Stimulated activated memory B cell treated with anti-CD40 and anti-IgM and Interleukin-4, amounts not matched to agents 10 μg/mL and 1 μg/mL and 100 μg/mL, for 72 hours (primary cell): ENCODE measurements around the gene NFX1.
A peak's percentile ranks its signal among the peaks of the same experiment; 100 is the strongest.

Experiments used
- ATAC-seq: fragments of 150-1000 bp; cut with Tn5 transposase; 2 replicates; pipeline ENCODE4 v1.10.0; 2021
- H3K27ac Mint-ChIP-seq: one replicate; pipeline ENCODE4 v1.8.0; 2022; ENCODE audit warnings: mild to moderate bottlenecking, mixed read lengths
- H3K27me3 Mint-ChIP-seq: one replicate; pipeline ENCODE4 v1.8.0; 2022; ENCODE audit warnings: mixed read lengths
- H3K36me3 Mint-ChIP-seq: one replicate; pipeline ENCODE4 v1.8.0; 2022; ENCODE audit warnings: mixed read lengths
- H3K4me1 Mint-ChIP-seq: one replicate; pipeline ENCODE4 v1.8.0; 2022; ENCODE audit warnings: mixed read lengths
- H3K4me3 Mint-ChIP-seq: one replicate; pipeline ENCODE4 v1.8.0; 2022; ENCODE audit warnings: mild to moderate bottlenecking, moderate library complexity, mixed read lengths
- H3K9me3 Mint-ChIP-seq: one replicate; pipeline ENCODE4 v1.8.0; 2022; ENCODE audit warnings: mixed read lengths

The NFX1 gene

DNA sequence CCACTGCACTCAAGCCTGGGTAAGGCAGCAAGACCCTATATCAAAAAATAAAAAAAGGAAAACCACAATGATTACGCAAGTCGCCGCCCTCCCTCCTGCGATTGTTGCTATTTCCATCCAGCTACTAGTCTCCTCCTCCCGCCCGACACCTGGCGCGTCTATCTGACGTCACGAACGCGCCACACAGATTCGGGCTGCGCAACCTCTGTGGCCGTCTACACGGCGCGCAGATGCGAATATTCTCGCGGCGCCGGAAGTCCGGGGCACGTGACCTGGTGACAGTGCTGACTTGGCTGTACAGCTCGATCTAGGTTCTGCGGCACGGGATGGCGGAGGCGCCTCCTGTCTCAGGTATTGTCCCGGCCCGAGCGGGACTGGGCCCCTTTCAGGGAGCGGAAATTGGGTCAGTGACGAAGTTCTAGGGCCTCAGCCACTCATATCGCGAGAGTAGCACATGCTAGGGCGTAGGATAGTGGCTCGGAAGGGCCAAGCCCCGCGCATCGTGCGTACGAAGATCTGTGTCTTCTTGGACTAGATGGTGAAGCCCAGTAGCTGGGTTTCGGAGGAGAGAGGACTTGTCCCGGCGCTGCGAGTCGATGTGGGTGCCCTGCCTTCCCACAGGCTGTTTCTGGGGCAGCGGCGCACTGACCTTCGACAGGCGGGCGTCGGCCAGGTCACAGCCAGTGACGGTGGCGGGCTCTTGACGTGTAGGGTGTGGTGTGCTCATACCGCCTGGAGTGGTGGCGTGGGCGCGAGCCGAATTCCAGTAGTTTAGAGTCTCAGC is at the start of gene NFX1:
NFX1 (plus strand) TSS at position 270 of the 784 bp plus-strand sequence; CDS start at position 327, 57 bp downstream.
- H3K27me3 Mint-ChIP-seq, result no peaks in the 10 kb centered on the region
- H3K4me1 Mint-ChIP-seq, result peaks cover 39% of the 10 kb centered on the region
- peak within 1 kb of the TSS; percentile 98 for H3K27ac Mint-ChIP-seq
- no peaks in the 10 kb centered on the region for H3K9me3 Mint-ChIP-seq
- peak within 1 kb of the TSS; percentile 92 for H3K4me3 Mint-ChIP-seq
- peaks cover 29% of the 10 kb centered on the region for H3K36me3 Mint-ChIP-seq
- ATAC-seq, result peak; percentile 96

DNA sequence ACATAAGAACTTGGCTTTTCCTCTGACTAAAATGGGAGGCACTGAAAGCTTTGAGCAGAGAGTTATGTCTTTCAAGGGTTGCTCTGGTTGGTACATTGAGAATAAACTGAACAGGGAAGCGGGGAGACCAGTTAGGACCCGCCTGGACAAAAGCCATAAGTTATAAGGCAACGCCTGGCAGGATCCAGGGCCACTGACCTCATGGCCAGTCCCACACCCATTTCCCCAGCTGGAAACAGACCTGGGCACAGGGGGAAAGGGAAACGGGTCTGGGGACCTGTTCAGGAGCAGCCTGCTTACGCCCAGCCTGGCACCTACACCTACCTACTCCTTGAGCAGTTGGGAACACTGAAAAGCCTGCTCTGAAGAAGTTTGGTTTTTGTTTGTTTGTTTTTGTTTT is 49.0 kb upstream of the NFX1 start:
- H3K9me3 Mint-ChIP-seq, result no peaks in the 10 kb centered on the region
- no peak overlapping the region for H3K27ac Mint-ChIP-seq
- no peak overlapping the region for H3K4me3 Mint-ChIP-seq
- peaks cover 2% of the 10 kb centered on the region for H3K27me3 Mint-ChIP-seq
- no peaks in the 10 kb centered on the region for H3K36me3 Mint-ChIP-seq
- no peak for ATAC-seq
- no peaks in the 10 kb centered on the region for H3K4me1 Mint-ChIP-seq

DNA sequence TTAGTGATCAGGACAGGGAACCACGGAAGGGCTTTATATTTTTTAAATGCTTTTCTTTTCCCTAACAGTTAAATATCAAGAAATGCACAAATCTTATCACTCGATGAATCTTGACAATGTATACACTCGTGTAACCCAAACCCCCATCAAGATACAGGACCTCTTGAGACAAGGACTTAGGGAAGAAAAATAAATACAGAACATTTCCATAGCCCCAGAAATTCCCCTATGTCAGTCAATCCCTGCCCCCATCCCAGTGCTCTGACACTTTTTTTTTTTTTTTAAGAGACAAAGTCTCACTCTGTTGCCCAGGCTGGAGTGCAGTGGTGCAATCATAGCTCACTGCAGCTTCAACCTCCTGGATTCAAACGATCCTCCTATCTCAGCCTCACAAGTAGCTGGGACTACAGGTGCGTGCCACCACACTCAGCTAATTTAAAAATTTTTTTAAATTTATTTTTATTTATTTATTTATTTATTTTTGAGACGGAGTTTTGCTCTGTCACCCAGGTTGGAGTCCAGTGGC is 47.6 kb upstream of the NFX1 start:
- Mint-ChIP-seq H3K4me1 (no peaks in the 10 kb centered on the region), H3K36me3 (peaks cover 6% of the 10 kb centered on the region), H3K4me3 (no peak overlapping the region), H3K27me3 (no peaks in the 10 kb centered on the region), H3K27ac (no peak overlapping the region), H3K9me3 (no peaks in the 10 kb centered on the region)
- ATAC-seq, result no peak

DNA sequence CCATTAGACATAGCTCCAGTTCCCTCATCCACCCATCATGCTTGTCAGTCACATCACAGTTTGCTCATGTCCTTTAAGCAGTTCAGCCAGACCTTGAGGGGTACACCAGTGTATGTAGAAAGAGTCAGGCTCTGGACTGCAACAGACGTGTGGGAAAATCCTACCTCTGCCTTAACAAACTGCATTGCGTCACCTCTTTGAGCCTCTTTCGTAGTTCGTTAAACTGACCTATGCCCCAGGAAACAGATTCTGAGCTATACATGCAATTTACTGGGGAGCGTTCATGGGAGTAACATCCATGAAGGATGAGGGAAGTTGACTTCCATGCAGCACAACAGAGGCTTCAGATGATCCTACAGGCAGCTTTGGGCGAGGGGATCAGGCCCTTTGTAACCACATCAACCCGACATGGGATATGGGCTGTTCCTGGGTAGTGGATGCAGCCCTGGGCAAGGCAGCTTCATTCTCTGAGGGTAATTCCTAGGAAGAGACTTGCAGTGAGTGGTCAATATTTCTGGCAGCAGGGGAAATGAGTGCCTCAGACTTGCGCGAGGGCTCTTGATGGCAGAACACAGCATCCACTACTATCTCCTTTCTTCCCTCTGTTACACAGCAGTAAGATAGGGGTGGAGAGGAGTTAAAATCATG is 46.1 kb upstream of the NFX1 start:
- no peak for ATAC-seq
- Mint-ChIP-seq H3K27ac (no peak overlapping the region), H3K36me3 (peaks cover 10% of the 10 kb centered on the region), H3K4me3 (no peak overlapping the region), H3K27me3 (no peaks in the 10 kb centered on the region), H3K4me1 (peaks cover 2% of the 10 kb centered on the region), H3K9me3 (no peaks in the 10 kb centered on the region)

DNA sequence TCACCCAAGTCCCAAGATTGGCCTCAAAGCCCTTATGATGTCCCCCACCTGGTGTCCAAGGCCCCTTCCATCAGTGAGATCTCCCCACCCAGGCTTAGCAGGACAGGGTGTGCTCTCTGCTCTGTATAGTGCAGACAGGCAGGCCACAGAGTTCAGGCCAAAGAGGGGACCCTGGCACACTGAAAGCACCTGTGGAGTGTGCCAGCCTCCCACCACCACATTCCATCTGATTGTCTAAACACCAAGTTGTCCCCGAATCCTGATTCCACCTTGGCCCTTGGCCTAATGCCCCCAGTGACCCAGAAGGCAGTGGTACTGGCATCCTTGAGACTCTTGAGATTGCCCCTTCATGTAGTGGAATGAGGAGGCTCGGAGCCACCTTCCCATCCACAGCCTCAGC is 45.0 kb upstream of the NFX1 start:
- no peak overlapping the region for H3K27ac Mint-ChIP-seq
- H3K27me3 Mint-ChIP-seq, result no peaks in the 10 kb centered on the region
- H3K9me3 Mint-ChIP-seq, result no peaks in the 10 kb centered on the region
- H3K36me3 Mint-ChIP-seq, result peaks cover 10% of the 10 kb centered on the region
- ATAC-seq, result no peak
- no peak overlapping the region for H3K4me3 Mint-ChIP-seq
- peaks cover 12% of the 10 kb centered on the region for H3K4me1 Mint-ChIP-seq

DNA sequence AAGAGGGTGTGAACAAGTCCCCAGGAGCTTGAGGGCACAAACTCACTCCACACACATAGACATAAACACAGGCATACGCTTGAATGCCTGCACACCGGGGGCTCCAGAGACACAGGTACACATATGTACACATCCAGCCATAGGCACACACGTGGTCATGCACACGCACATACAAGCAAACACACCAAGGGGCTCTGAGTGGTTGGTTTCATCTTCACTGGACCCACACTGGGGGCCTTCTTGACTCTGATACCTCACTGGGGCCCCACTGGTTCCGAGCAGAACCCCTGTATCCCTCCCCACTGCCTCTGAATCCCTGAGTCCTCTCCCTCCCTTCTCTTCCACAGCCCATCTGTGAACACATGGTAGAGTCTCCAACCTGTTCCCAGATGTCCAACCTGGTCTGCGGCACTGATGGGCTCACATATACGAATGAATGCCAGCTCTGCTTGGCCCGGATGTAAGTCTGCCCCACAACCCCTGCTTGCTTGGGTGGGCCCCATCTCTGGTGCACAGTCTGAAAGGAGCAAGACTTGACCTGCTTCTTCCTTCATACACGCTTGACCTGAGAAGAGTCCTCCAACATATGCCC is 44.0 kb upstream of the NFX1 start:
- Mint-ChIP-seq H3K27ac (no peak overlapping the region), H3K9me3 (no peaks in the 10 kb centered on the region), H3K36me3 (peaks cover 18% of the 10 kb centered on the region), H3K4me1 (peaks cover 17% of the 10 kb centered on the region), H3K27me3 (no peaks in the 10 kb centered on the region), H3K4me3 (no peak overlapping the region)
- no peak for ATAC-seq

DNA sequence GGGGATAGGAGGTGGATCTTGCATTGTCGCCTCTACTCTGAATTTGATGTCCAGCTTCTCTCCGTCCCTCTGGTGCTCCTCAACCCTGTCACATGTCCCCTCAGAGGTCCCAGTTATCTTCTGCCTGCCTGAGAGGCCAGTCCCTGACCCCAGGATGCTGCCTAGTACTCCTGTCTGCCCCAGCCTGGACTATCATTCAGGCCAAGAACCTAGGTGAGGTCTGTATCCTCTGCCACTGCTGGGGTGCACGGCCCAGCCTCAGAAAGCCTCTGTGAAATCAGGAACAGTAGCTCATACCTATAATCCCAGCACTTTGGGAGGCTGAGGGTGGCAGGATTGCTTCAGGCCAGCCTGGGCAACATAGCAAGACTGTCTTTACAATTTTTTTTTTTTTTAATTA is 41.7 kb upstream of the NFX1 start:
- peaks cover 17% of the 10 kb centered on the region for H3K4me1 Mint-ChIP-seq
- peaks cover 29% of the 10 kb centered on the region for H3K36me3 Mint-ChIP-seq
- H3K9me3 Mint-ChIP-seq, result no peaks in the 10 kb centered on the region
- no peaks in the 10 kb centered on the region for H3K27me3 Mint-ChIP-seq
- ATAC-seq, result no peak
- H3K4me3 Mint-ChIP-seq, result no peak overlapping the region
- H3K27ac Mint-ChIP-seq, result no peak overlapping the region

DNA sequence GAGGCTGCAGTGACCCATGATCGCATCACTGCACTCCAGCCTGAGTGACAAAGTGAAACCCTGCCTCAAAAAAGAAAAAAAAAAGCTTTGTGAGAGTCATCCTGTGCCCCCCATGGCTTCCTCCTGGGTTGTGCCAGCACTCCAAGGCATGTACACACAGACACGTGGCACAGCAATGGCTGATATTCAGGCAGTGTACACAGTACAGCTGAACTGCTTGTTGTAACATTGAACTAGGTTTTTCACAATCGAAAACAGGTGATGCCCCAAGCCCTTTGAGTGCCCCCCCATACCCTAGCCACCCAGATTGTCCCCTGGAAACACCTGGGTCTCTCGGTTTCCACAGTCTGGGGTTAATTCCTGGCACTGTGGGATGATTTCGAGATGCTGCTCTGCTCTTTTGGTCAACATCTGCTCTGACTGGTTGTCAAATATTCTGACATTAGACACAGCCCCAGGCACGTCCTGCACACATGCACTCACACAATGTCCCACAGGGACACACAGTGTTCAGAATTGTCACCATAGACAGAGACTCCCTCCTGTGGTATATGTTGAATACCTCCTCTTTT is 41.1 kb upstream of the NFX1 start:
- Mint-ChIP-seq H3K9me3 (no peaks in the 10 kb centered on the region), H3K4me3 (no peak overlapping the region), H3K27me3 (no peaks in the 10 kb centered on the region), H3K4me1 (peaks cover 17% of the 10 kb centered on the region), H3K27ac (peak overlapping the region; percentile 28), H3K36me3 (peaks cover 29% of the 10 kb centered on the region)
- peak; percentile 58 for ATAC-seq

DNA sequence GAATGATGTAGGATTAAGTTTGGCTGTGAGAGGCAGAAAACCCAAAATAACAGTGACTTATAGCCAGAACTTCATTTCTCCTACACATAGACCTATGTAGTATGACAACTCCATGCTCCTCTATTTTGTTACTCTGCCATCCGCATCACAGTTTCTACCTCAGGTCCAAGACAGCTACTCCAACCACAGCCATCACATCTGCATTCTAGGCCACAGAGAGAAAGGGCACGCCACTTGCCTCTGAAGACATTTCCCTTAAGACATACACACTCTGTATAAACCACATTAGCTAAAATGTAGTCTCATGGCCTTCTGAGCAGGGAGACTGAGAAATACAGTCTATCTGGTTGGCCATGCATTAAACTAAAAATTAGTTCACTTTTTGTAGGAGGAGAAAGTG is 40.3 kb upstream of the NFX1 start:
- peak overlapping the region; percentile 28 for H3K27ac Mint-ChIP-seq
- peak; percentile 31 for ATAC-seq
- H3K4me3 Mint-ChIP-seq, result no peak overlapping the region
- no peaks in the 10 kb centered on the region for H3K9me3 Mint-ChIP-seq
- no peaks in the 10 kb centered on the region for H3K27me3 Mint-ChIP-seq
- peaks cover 38% of the 10 kb centered on the region for H3K36me3 Mint-ChIP-seq
- H3K4me1 Mint-ChIP-seq, result peaks cover 17% of the 10 kb centered on the region

DNA sequence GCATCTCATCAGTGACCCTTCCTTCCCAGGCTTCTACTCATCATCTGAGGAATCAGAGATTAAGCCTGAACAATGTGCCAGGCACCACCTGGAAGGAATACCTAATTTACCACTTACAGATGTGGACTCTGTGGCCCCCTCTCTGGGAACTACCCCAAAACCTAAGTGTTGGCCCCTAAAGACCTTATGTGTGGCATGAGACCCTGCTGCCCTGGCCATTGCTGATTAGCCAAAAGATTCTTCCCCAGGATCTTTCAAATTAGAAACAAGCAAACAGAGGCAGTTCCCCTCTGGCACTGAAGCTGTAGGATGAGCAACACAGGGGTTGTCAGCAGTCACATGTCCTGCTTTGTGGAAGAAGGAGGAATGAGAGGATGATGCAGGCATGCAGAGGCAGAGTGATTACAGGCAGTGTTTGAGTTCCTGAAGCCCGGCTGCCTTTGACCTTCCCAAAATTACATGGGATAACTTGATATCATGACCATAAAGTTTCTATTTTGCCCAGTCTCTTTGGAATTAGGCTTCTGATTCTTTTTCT is 39.8 kb upstream of the NFX1 start:
- peak overlapping the region; percentile 28 for H3K27ac Mint-ChIP-seq

DNA sequence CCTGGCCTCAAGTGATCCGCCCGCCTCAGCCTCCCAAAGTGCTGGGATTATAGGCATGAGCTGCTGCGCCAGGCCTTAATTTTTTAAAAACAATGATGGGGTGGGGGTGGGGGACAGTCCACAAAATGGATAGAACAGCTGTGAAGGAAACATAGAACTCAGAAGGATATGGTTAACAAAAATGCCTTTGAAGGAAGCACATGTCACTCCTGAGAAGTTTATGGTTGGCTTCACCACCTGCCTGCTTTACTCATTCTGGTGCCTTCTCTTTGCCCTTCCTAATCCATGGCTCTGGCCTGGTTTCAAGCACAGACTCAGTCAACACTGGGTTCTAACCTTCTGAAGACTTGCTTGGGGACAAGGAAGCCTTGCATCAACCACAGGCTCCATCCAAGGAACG is 36.1 kb upstream of the NFX1 start:
- Mint-ChIP-seq H3K4me1 (peaks cover 15% of the 10 kb centered on the region), H3K9me3 (no peaks in the 10 kb centered on the region), H3K4me3 (no peak overlapping the region), H3K36me3 (peaks cover 52% of the 10 kb centered on the region), H3K27me3 (no peaks in the 10 kb centered on the region), H3K27ac (no peak overlapping the region)
- ATAC-seq, result no peak

More for the DNA sequence above, 39.8 kb upstream of the NFX1 start:
- no peak overlapping the region for H3K4me3 Mint-ChIP-seq
- no peaks in the 10 kb centered on the region for H3K27me3 Mint-ChIP-seq
- no peak for ATAC-seq
- no peaks in the 10 kb centered on the region for H3K9me3 Mint-ChIP-seq
- H3K4me1 Mint-ChIP-seq, result peaks cover 17% of the 10 kb centered on the region
- peaks cover 40% of the 10 kb centered on the region for H3K36me3 Mint-ChIP-seq

DNA sequence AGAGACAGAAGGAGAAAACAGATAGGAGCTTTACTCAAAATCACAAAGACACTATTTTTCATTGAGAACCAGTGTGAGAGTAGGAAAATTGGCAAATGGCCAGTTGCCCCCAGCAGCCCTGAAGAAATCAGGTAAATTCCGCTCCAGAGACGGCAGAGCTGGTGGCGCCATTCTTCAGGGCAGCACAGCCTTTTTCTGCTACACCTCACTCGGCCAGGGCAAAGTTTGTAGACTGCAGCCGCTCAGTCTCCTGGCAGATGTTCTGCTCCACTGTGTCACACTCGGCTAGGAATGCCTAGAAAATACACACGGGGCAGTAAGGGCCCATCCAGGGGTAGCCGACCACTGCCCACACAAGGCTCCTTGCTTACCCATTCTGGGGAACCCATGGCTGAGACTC is 35.3 kb upstream of the NFX1 start:
- peaks cover 58% of the 10 kb centered on the region for H3K36me3 Mint-ChIP-seq
- no peak for ATAC-seq
- H3K9me3 Mint-ChIP-seq, result no peaks in the 10 kb centered on the region
- no peak overlapping the region for H3K4me3 Mint-ChIP-seq
- peaks cover 7% of the 10 kb centered on the region for H3K4me1 Mint-ChIP-seq
- no peak overlapping the region for H3K27ac Mint-ChIP-seq
- H3K27me3 Mint-ChIP-seq, result no peaks in the 10 kb centered on the region

DNA sequence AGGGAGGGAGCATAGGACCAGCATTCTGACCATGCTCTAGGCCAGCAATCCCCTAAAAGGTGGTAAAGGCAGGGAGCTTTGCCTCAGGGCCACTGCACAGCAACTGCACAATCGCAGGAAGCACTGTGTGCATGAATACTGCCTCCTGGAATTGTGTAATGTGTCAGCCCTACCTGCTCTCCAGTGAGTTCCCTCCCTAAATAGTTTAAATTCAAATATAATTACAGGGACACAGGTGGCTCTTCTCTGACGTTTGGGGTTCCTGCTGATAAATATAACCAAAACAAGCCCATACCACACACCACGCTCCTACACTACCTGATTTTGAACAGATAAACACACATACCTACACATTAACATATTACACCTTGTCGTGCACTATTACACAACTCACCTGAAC is 34.8 kb upstream of the NFX1 start:
- Mint-ChIP-seq H3K4me3 (no peak overlapping the region), H3K9me3 (no peaks in the 10 kb centered on the region), H3K27me3 (no peaks in the 10 kb centered on the region), H3K27ac (no peak overlapping the region), H3K36me3 (peaks cover 63% of the 10 kb centered on the region), H3K4me1 (peaks cover 4% of the 10 kb centered on the region)
- no peak for ATAC-seq

DNA sequence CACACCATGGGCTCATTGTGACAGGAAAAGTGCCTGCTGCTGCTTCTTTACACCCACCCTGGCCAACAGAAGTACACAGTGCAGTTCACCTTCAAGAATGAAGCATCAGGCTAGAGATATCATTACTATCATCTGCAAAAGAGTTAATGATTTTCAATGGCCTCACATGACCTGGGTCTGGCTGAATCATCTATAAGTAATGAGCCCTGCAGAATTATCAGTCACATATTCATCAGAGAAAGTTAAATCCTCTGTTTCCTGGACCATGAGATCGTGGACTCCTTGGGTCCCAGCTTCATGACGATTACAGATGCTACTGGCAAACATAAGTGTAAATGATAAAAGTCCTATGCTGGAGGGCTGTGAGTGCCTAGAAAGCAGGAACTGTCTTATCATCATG is 34.1 kb upstream of the NFX1 start:
- no peaks in the 10 kb centered on the region for H3K27me3 Mint-ChIP-seq
- peaks cover 61% of the 10 kb centered on the region for H3K36me3 Mint-ChIP-seq
- no peaks in the 10 kb centered on the region for H3K9me3 Mint-ChIP-seq
- no peak overlapping the region for H3K27ac Mint-ChIP-seq
- no peaks in the 10 kb centered on the region for H3K4me1 Mint-ChIP-seq
- ATAC-seq, result no peak
- H3K4me3 Mint-ChIP-seq, result no peak overlapping the region

DNA sequence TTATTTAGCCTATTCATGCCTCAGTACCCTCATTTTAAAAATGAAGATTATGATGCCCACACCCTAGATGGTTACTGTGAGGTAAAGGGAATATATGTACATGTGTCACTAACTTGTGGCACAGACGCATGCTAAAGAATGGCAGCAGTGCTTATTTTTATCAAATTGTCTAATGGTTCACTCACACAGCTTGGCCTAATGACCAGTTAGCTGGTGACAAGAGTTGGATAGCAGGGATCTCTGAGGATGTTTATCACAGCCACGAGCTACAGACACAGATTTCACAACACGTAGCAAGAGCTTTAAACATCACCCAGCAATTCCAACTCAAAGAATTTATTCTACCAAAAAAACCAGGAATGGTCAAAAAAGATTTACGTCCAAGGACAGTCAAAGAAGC is 33.0 kb upstream of the NFX1 start:
- ATAC-seq, result no peak
- Mint-ChIP-seq H3K9me3 (no peaks in the 10 kb centered on the region), H3K27ac (no peak overlapping the region), H3K36me3 (peaks cover 57% of the 10 kb centered on the region), H3K4me3 (no peak overlapping the region), H3K4me1 (no peaks in the 10 kb centered on the region), H3K27me3 (no peaks in the 10 kb centered on the region)
